ENCODE data around the gene CALHM4.
"Not testable (repeated sequence)": the region's sequence is repeated elsewhere in the genome, so short reads cannot be mapped to it uniquely, and the experiment has no call there.

The CALHM4 gene

GRCh38 chr6:116579143-116579542, 25.6 kb downstream of the CALHM4 start:
- DNase-seq: no peak

GRCh38 chr6:116580198-116580597, 26.6 kb downstream of the CALHM4 start:
- no peak for DNase-seq

- no peak for DNase-seq
These were observed 32.7 kb downstream of the CALHM4 start for GRCh38 chr6:116586276-116586675.

- no peak for DNase-seq
These were observed 33.2 kb downstream of the CALHM4 start for GRCh38 chr6:116586738-116587137.

- no peak for DNase-seq
These were observed 41.7 kb downstream of the CALHM4 start for GRCh38 chr6:116595247-116595646.

GRCh38 chr6:116596815-116597214, 43.3 kb downstream of the CALHM4 start:
- no peak for DNase-seq

GRCh38 chr6:116603916-116604315, 50.4 kb downstream of the CALHM4 start:
- DNase-seq: not testable (repeated sequence)

- not testable (repeated sequence) for DNase-seq
These were observed 51.3 kb downstream of the CALHM4 start for GRCh38 chr6:116604868-116605267.

- DNase-seq: no peak
These were observed 52.4 kb downstream of the CALHM4 start for GRCh38 chr6:116605935-116606334.

Data from activated CD4-positive, alpha-beta T cell treated with anti-CD3 and anti-CD28 coated beads, Interleukin-10, Interleukin-2, amounts not matched to agents 100 ng/mL and 50 ng/mL, durations not matched to agents 16 hours and 8 hours (primary cell).